ENCODE data around the gene SCAI.
"Not testable (repeated sequence)": the region's sequence is repeated elsewhere in the genome, so short reads cannot be mapped to it uniquely, and the experiment has no call there.

Gene SCAI

GRCh38 chr9:125028041-125028440 lies 115.3 kb downstream of the SCAI start:
- no peak for DNase-seq (ENCODE audit: low spot score)

- no peak for DNase-seq (ENCODE audit: low spot score)
Observed at GRCh38 chr9:125024917-125025316, 118.4 kb downstream of the SCAI start.

GRCh38 chr9:125021069-125021468 lies 122.3 kb downstream of the SCAI start:
- DNase-seq (ENCODE audit: low spot score), result no peak

- DNase-seq (ENCODE audit: low spot score), result not testable (repeated sequence)
Observed at GRCh38 chr9:125015655-125016054, 127.7 kb downstream of the SCAI start.

GRCh38 chr9:125012013-125012412 lies 131.3 kb downstream of the SCAI start:
- DNase-seq (ENCODE audit: low spot score), result not testable (repeated sequence)

GRCh38 chr9:125008599-125008998 lies 134.7 kb downstream of the SCAI start:
- no peak for DNase-seq (ENCODE audit: low spot score)

GRCh38 chr9:125003332-125003731 lies 140.0 kb downstream of the SCAI start:
- DNase-seq (ENCODE audit: low spot score), result no peak

- no peak for DNase-seq (ENCODE audit: low spot score)
Observed at GRCh38 chr9:124983698-124984097, 159.6 kb downstream of the SCAI start.

- DNase-seq (ENCODE audit: low spot score), result no peak
Observed at GRCh38 chr9:124980431-124980830, 162.9 kb downstream of the SCAI start.

GRCh38 chr9:124975131-124975530 lies 168.2 kb downstream of the SCAI start:
- DNase-seq (ENCODE audit: low spot score), result no peak

- DNase-seq (ENCODE audit: low spot score), result no peak
Observed at GRCh38 chr9:124973807-124974206, 169.5 kb downstream of the SCAI start.

GRCh38 chr9:124972241-124972770 lies 171.0 kb downstream of the SCAI start:
- DNase-seq (ENCODE audit: low spot score), result no peak

- no peak for DNase-seq (ENCODE audit: low spot score)
Observed at GRCh38 chr9:124969401-124969800, 173.9 kb downstream of the SCAI start.

GRCh38 chr9:124968238-124968637 lies 175.1 kb downstream of the SCAI start:
- DNase-seq (ENCODE audit: low spot score), result no peak

GRCh38 chr9:124965775-124966568 lies 177.4 kb downstream of the SCAI start:
- peak; percentile 11 for DNase-seq (ENCODE audit: low spot score)

GRCh38 chr9:124964604-124965003 lies 178.7 kb downstream of the SCAI start:
- DNase-seq (ENCODE audit: low spot score), result no peak

- no peak for DNase-seq (ENCODE audit: low spot score)
Observed at GRCh38 chr9:124964056-124964455, 179.3 kb downstream of the SCAI start.

- DNase-seq (ENCODE audit: low spot score), result peak; percentile 29
Observed at GRCh38 chr9:124960409-124960752, 182.9 kb downstream of the SCAI start.

GRCh38 chr9:124959671-124960408 lies 183.5 kb downstream of the SCAI start:
- peak; percentile 26 for DNase-seq (ENCODE audit: low spot score)

- DNase-seq (ENCODE audit: low spot score), result no peak
Observed at GRCh38 chr9:124954255-124954654, 189.1 kb downstream of the SCAI start.

- DNase-seq (ENCODE audit: low spot score), result no peak
Observed at GRCh38 chr9:124950050-124950718, 193.1 kb downstream of the SCAI start.

- DNase-seq (ENCODE audit: low spot score), result no peak
Observed at GRCh38 chr9:124949387-124949786, 193.9 kb downstream of the SCAI start.

Measured in AG08396 (cell line).